GM21381 (cell line): ENCODE results near the gene SAP25.

Experiments used
- ATAC-seq: cut with Tn5 transposase; IDR thresholded peaks from one replicate; pipeline ENCODE4 v1.9.1; 2021; ENCODE audit warnings: mild to moderate bottlenecking, moderate library complexity; ENCODE audit not compliant: unreplicated experiment

The SAP25 gene

DNA sequence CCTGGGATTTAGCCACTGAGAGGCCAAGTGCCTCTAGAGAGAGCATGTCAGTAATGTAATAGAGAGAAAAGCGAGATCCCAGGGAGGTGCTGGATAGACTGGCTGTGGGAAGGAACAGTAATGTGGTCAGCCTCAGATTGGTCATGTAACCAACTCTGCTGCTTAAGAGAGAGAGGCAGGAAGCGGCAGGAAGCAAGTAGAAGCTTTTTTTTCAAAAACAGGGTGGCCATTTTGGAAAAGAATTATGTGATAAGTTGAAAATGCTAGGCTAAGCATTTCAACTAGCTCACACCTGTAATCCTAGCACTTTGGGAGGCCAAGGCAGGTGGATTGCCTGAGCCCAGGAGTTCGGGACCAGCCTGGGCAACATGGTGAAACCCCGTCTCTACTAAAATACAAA, 24.7 kb upstream of the SAP25 start:
- ATAC-seq, result no peak

DNA sequence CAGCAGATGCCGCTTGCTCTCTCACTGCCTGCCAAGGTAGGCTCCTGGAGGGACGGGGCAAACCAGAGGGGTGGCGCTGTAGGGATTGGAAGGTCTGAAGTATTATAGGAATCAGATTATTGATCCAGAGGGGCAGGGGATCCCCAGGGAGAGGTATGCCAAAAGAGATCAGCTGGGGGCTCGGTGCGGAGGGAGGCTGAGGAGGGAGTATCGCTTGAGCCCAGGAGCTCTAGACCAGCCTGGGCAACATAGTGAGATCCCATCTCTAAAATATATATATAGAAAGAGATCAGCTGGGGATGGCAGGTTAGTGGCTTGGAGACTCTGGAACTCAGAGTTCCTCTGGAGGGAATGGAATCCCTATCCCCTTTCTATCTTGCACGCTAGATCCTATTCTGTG, 21.5 kb upstream of the SAP25 start:
- ATAC-seq, result no peak

DNA sequence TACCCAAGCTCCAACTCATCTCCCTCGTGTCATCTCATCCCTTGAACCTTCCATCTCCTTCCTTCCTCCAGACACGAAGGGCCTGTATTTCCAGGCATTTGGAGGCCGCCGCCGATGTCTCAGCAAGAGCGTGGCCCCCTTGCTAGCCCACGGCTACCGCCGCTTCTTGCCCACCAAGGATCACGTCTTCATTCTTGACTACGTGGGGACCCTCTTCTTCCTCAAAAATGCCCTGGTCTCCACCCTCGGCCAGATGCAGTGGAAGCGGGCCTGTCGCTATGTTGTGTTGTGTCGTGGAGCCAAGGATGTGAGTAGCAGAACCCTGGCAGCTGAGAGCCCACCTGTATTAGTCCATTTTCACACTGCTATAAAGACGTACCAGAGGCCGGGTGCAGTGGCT, 17.9 kb upstream of the SAP25 start:
- ATAC-seq, result no peak

DNA sequence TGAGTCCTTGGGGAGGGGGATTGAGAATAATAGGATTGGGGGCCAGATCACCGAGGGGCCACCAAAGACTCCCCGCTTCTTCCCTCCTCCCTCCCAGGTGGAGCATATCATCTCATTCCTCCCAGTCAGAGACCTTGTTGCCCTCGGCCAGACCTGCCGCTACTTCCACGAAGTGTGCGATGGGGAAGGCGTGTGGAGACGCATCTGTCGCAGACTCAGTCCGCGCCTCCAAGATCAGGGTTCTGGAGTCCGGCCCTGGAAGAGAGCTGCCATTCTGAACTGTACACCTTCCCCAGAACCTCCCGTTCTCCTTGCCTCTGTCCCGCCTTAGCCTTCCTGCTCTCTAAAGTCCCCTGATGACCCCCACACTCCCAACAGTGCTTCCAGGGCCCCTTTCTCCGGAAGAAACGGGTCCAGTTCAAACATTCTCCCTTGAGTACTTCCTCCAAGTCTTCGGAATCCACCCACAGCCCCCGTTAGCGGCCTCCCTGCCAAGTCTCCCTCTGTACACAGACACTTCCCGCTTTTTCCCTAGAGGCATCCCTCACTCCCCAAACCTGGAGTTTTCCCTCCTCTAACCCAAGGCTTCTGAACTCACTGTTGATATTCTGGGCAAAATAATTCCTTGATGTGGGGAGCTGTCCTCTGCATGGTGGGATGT, 16.5 kb upstream of the SAP25 start:
- no peak for ATAC-seq

DNA sequence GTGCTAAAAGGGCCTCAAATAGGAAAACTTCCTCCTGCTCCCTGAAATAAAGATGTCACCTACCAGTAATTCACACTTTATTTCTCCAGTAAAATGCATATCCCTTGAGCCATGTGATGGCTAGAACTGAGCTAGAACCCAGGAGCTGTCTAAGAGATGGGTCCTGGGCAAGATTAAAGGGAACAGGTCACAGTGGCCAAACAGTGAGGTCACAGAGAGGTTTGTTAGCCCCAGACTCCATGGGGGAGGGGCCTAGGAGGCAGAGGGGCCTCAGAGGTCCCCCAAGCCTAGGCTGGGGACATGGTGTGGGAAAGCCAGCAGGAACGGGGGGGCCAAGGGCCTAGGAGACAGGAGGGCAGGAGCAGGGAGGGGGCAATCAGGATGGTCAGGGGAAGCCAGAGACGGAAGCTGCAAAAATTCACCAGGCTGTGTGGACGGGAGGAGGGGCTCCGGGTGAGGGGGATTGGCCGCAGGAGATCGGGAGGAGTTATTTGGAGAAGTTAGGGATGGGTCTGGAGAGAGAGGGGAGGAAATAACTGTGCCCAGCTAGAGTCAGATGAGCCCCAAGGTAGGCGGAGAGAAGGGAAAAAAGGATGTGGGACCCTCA, 15.7 kb upstream of the SAP25 start:
- ATAC-seq, result no peak

DNA sequence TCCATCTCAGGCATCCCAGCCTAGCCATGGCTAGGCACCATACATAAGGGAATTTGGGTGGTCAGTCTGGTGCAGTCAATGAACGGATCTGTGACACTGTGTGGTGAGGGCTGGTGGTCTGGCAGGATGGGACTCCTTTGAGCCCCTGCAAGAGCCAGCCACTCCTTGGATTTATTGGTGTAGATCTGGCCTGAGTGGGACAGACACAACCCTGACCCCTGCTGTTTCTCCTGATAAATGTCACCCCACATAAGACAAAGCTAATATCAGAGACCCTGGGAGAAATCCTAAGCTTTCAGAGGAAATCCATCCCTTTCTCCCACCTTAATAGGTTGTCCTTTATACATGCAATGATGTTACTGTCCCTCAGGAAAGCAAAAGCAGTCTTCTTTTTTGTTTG, 14.7 kb upstream of the SAP25 start:
- no peak for ATAC-seq

DNA sequence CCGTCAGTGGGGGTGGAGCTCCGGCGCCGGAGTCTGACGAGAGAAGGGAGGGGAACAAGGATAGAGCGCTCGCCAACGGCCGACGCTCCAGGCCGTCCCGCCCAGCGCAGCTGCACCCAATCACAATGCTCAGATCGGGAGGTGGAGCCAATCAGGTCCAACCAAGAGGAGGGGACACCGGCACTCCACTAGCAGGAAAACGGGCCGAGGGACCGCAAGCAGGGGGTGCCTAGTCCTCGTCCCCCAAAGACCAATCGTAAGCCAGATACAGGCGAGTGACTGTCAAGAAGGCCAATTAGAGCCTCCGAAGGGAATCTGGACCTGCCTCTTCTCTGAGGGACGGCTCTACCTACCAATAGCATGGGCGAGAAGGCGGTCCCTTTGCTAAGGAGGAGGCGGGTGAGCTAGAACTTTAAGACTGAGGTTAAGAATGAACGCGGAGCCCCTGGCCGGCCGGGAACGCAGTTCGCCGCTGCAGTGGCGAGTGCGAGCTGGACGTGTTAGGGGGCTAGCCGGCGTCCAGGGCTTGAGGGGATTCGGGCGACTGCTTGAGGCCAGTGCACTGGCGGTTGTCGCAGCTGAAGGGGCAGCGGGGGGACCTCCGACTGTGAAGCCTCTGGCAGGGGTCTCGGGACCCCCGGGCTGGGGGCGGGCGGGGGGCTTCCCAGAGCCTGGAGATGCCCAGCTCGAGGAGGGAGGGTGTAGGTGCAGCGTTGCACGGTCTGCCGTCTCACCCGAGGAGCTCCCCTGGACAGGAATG, 12.7 kb upstream of the SAP25 start, which contains the start of gene FBXO24:
FBXO24 (plus strand) TSS at position 63 of the 760 bp plus-strand sequence; CDS start at position 361, 298 bp downstream.
- ATAC-seq, result peak; percentile 77

DNA sequence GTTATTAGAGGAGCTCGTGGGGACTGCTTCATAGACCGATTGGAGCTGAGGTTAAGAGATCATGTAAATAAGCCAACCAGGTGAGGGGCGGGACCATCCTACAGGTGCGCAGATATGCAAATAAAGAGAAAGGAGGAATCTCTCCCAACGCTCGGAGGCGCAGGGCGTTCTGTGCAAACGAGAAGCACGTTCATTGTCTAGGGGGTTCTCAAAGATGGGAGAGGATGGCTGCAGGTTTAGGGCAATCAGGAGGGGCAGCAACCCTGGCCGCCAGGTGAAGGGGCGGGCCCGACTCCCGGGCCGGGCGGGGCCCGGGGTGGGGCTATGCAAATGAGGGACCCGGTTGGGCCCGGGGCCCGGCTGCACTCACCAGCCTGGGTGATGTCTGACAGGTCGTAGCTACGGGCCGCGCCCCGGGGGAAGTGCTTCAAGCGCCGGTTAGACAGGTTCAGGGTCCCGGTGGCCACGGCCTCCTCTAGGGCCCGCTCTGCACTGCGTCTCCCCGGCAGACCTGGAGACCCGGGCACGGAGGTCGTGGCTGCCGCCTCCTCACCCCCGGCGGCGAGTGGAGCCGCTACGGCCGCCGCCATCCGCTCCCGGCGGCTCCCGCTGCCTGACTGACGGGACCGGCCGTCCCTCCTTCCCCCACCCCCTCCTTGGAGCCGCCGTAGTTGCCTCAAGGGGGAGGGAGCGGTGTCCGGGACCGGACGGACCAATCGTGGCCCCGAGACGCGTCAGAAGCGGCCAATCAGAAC, 12.0 kb upstream of the SAP25 start, which contains the start of gene LRCH4:
LRCH4 (minus strand) TSS at position 619 of the 755 bp plus-strand sequence; CDS start at position 590, 29 bp downstream.
- peak; percentile 27 for ATAC-seq

DNA sequence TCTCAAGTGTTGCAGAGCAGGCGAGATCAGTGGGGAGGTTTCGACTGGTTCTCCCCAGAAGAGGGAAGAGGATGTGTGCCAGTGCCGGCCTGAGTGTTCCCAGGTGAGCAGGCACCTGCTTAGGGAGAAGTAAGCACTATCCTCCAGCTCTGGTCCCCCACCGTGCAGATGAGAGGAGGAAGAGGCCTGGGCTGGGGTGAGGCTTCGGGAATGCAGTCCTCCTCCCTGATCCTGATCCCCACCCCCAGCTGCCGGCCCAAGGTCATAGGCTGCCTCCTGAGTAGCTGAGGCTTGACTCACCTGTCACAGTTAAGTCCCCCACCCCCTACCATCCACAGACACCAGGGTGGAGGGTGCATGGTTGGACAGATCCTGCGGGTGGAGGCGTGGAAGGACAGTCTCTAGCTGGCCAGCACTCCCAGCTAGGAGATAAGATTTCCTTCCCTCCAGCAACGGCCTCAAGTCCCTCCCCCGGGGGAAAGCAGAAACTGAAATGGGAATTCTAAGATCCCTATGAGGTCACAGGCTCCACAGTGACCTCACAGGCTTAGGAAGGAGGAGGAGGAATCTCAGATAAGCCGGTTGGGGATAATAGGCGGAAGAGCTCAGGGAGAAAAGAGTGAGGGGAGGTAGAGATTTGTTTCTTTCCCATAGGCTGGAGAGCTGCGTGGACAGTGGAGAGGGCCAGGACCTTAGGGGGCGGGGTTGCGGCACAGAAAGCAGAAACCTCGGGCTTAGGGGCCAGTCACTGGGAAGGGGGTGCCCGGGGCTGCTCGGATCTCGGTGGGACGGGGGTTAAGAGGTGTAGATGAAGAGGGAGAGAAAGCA, 11.2 kb upstream of the SAP25 start:
- no peak for ATAC-seq

DNA sequence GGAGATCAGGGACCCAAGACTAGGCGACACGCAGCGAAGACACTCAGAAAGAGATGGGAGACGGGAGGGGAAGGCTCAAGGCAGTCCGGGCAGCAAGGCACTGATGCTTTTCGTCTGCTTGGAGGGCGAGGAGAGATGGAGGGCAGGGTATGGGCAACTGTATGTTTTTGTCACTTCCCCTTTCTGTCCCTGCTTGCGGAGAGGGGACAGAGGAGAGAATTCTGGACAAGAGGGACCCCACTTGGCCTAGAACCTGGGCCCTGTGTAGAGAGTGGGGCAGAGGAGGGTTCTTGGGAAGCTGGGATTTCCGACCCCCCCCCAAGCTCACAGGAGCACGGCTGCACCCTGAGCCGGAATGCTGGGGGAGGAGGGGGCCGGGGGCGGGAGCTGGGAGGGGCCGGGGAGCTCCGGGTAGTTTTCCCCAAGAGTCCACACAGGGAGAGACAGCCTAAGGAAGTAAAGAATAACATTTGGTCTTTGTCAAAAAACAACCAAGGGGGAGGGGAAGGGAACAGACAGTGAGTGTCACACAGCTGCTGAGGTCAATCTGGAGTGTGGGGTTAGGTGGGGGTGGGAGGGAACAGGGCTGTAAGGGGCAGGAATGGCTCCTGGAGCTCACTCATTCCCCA, 10.5 kb upstream of the SAP25 start:
- ATAC-seq, result no peak

DNA sequence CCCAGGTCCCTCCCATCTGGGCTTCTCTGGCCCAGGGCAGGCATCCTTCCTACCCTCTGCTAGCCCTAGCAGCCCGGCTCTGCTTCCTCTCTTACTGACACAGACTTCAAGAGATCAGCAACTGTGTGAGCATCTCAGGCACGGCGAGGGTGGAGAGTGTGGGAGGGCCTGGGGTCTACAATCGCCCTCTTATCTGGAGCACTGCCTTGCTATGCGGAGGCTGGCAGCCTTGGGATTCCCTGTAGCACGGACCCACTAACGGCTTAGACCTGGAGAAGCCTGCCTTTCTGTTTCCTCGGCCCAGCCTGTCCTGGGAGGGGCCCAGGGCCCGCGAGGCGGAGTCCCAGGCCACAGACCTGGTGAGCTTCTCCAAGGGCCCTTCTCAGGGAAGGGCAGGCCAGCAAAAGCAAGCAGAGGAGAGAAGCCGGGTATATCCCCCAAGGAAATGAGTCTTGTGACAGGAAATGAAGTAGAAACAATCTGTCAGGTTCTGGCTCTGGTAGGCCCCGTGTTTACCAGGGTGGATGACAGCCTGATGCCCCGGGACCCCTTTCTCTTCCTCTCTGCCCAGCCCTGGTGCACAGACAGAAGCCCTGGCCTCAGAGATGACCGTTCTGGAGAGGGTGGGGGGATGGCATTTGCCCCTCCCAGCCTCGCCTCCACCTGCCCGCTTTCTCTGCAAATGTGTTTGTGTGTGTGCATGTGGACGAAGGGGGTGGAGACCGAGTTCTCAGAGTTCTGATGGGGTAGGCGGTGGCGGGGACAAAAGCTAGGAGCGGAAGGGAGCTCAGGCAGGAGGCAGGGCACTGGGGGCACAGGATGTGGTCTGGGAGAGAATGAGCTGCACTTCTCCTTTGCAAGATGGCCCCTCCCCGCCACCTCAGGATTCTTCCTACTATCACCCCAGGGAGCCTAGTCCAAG, 9.7 kb upstream of the SAP25 start:
- no peak for ATAC-seq

DNA sequence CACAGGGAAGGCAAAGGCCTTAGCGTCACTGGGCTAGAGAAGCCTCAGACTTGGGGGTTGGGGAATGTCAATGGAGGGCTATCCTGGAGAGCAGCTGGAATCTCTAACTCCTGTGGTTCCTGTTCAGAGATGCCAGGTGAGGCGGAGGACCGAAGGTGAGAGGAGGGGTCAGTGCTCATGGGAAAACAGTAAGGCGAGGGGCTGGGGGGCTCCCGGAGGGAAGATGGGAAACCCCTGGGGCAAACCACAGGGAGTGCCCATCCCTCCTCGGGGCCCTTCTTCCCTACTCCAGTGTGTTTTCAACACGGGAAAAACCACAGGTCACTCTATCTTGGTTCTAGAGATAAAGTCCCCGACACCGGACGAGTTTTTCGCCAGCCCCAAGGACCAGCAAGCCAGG, 8.9 kb upstream of the SAP25 start:
- no peak for ATAC-seq

DNA sequence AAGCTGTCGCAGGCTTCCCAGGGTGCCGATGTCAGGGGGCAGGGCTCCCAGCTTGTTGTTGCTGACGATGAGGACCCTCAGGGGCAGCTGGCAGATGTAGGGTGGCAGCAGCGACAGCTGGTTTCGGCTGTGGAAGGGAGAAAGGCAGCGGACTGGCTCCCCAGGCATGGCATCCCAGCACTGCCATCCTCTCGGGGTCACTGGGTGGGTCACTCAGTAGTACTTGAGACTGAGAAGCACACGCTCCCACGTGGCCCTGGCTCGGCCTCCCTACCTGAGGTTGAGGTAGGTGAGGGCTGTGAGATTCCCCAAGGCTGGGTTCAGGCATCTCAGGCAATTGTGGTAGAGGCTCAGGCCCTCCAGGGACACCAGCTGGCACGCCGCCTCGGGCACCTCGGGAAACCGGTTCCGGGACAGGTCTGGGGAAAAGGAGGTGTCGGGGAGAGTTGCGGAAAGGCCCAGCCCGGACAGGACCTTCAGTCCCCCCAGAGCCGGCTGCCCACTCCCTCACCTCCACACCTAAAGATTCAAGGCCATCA, 8.4 kb upstream of the SAP25 start:
- ATAC-seq, result no peak

DNA sequence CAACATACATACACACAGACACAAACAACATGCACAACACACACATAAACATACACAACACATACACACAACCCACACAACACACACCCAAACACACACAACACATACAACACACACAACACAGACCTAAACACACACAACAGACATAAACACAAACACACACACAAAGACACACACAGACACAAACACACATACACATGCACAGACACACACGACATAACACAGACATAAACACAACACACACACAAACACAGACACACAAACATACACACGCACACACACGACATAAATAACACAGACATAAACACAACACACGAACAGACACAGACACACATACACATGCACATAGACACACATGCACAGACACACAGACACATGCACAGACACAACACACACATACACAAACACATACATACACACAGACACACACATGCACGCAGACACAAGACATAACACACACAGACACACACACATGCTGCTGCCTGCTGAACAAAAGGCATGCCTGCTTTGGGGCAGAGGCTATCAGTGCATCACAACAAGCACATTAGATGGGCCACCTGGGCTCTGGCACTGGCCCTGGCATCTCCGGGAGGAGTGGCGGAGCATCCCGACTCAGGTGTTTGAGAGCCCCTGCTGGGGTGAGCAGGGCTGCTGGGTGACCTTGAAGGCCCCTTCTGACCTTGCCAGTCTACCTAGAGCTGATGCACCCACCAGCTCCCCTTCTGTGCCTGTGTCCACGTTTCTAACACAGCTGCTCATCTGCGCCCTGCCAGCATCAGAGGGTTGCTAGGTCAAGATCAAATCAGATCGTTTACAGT, 7.0 kb upstream of the SAP25 start:
- no peak for ATAC-seq

DNA sequence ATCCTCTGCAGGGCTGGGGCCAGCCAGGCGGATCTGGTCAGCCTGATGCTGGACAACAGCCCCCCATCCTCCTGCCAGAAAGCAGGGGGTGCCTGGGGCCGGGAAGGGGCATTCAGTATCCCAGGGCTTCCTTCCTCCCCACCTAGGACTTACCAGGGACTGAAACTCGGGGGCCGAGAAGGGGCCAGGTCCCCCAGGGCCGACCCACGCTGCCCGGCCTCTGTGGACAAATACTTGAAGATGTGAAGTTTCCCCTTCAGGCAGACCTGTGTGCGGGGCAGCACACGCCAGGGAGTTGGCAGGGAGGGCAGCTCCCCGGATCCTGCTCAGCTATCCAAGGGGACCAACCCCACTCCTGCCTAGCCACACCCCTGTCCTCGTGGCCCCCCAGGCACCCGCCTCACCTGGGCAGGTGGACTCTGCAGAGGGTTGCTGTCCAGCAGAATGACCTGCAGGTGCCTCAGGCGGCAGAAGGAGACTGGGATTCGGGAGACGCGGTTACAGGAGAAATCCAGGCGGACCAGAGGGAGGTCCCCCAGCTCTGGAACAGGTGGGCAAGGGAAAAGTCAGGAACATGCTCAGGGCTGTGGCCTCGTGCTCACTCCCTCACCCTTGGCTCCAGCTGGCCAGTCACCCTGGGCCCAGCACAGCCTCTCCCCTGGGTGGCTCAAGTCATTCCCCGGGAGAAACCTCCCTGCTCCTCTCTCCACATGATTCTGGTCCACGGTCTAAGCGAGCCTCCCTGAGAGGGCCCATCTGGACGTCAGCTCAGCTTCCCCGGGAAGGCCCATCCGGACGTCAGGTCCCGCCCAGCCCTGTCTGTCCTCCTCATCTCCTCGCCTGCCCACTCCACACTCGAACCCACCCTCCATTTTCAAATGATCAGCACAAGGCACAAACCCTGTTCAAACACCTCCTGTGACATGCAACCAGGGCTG, 4.8 kb upstream of the SAP25 start:
- ATAC-seq, result no peak

DNA sequence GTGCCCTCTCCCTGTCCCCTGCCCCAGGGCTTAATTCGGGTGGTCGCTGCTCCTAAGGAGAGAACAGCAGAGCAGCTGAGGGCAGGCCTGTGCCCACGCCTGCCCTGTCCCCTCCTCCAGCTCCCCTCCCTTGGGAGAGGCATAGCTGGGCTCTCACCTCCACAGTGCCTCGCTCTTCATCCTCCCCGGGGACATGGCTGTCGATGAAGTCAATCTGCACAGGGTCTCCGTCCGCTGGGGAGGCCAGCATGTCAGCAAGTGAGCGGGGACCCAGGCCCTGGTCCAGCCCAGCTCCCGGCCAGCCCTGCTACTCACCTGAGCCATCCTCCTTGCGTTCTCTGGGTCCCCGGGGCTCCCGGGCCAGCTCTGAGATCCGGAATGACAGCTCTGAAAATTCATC, 3.8 kb upstream of the SAP25 start:
- ATAC-seq, result no peak

DNA sequence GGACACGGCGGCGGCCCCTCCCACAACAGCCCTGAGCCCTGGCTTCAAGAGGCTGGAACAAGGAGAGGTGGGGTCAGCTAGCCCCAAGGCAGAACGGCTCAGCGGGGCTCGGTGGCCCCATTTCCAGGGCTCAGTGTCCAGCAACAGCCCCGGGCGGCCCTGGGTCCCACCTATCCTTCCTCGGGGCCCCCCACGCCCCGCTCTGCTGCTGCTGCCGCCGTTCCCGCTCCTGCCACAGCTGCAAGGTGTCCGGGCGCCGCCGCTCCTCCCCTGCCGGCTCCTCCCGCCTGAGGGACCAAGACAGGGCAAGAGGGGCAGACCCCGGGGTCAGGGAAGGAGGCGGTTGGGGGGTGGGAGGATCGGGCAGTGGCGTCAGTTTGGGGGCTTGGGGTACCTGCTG, 3.4 kb upstream of the SAP25 start:
- no peak for ATAC-seq
